ENCODE results near the gene DVL1.

- TF ChIP-seq POLR2AphosphoS5 (IDR thresholded peaks at IDR 0.05; ENCODE audit: low read depth, low read length), result no peak
- no peak for TF ChIP-seq TAF1 (IDR thresholded peaks at IDR 0.05; ENCODE audit: borderline replicate concordance, low read depth, low read length)
Measured at GRCh38 chr1:1348420-1349255, 580 bp downstream of the DVL1 start.

Data from GM12892 (cell line).